Transverse colon (tissue), 4 donors: Measurements from ENCODE around the gene IL3RA. TPM values are rescaled to one million over a fixed set of nuclear protein-coding genes. Genes with fewer than 3 reads are reported as not detected.
A peak's percentile ranks its signal among the peaks of the same experiment; 100 is the strongest.

Experiments
- DNase-seq: peaks from one replicate; pipeline ENCODE4 v3.0.0-alpha.2; 2019
- H3K27ac ChIP-seq, 4 donors: fragments of 200-600 bp; sonication (generic); 2 replicates each; pipeline ENCODE4 v1.5.1; 2016 to 2018; ENCODE audit warnings: inconsistent platforms in 4 of 4
- H3K27me3 ChIP-seq: fragments of 200-600 bp; sonication (generic); 2 replicates; pipeline ENCODE4 v1.5.1; 2017; ENCODE audit warnings: inconsistent platforms
- H3K36me3 ChIP-seq, 4 donors: fragments of 200-600 bp; sonication (generic); 2 replicates each; pipeline ENCODE4 v1.5.1; 2017 to 2019; ENCODE audit warnings: inconsistent platforms in 4 of 4
- H3K4me1 ChIP-seq, 4 donors: fragments of 200-600 bp; sonication (generic); 2 replicates each; pipeline ENCODE4 v1.5.1; 2017 to 2020; ENCODE audit warnings: inconsistent platforms in 4 of 4
- H3K4me3 ChIP-seq, 4 donors: fragments of 200-600 bp; sonication (generic); 1 replicate in 1 of 4; 2 replicates in 3 of 4; pipeline versions ENCODE4 v1.5.1 to v1.6.1; 2017 to 2019; ENCODE audit warnings: inconsistent platforms in 4 of 4
- H3K9me3 ChIP-seq, 2 donors: fragments of 200-600 bp; sonication (generic); 2 replicates each; pipeline ENCODE4 v1.5.1; 2017 to 2019; ENCODE audit warnings: inconsistent platforms in 2 of 2
- EP300 ChIP-seq: sonication (generic); formaldehyde crosslinking; IDR thresholded peaks from one replicate; pipeline ENCODE4 v1.6.1; 2017; ENCODE audit warnings: antibody characterized with exemption, low read depth
- POLR2A ChIP-seq: fragments of 450-650 bp; IDR thresholded peaks from one replicate; pipeline ENCODE4 v1.6.1; 2016; ENCODE audit warnings: antibody characterized with exemption, mild to moderate bottlenecking, moderate library complexity
- POLR2AphosphoS5 ChIP-seq, 3 donors: sonication (generic); formaldehyde crosslinking; IDR thresholded peaks; one replicate each; pipeline ENCODE4 v1.6.1; 2016; ENCODE audit warnings: antibody characterized with exemption in 3 of 3
- WGBS, 2 donors: methylation state at CpG; one replicate each; pipeline ENCODE4 v1.1.5; 2018; ENCODE audit warnings: low coverage in 1 of 2; 5-methylcytosine and 5-hydroxymethylcytosine counted together
- in situ Hi-C, 4 donors: fragments of 200-750 bp; cut with MboI; loops; one replicate each; pipeline versions ENCODE4 v1.15.0 to v1.15.1; 2017; ENCODE audit warnings: low sequenced_read_pairs in 3 of 4, low pct_ligation_motif_present in 1 of 4, low pct_unique_long_range_greater_than_20kb in 1 of 4
- intact Hi-C: fragments of 100-400 bp; cut with DNase I; formaldehyde crosslinking; loops from one replicate; pipeline ENCODE4 v1.15.1; 2023; ENCODE audit warnings: low total_unique reads
- total RNA-seq, 4 donors: library from RNA; depleted of rRNA; stranded (reverse); fragments of >200 nt; gene quantifications; one replicate each; pipeline ENCODE4 v1.1.0, GENCODE V29; 2016
- TF ChIP-seq, protein P1 (sequence below), 5 experiments: fragments of 200-600 bp in 3 of 5; fragments of 450-650 bp in 2 of 5; sonication (generic) in 3 of 5; IDR thresholded peaks; 1 replicate in 2 of 5; 2 replicates in 3 of 5; pipeline ENCODE4 v1.5.1; 2016 to 2017; ENCODE audit warnings: antibody characterized with exemption in 5 of 5, inconsistent platforms in 3 of 5, mild to moderate bottlenecking in 2 of 5, moderate library complexity in 1 of 5

Gene IL3RA
- total RNA-seq, 4 donors from 2014 or later, result 3.0 to 11.1 (median 5.8) TPM

DNA sequence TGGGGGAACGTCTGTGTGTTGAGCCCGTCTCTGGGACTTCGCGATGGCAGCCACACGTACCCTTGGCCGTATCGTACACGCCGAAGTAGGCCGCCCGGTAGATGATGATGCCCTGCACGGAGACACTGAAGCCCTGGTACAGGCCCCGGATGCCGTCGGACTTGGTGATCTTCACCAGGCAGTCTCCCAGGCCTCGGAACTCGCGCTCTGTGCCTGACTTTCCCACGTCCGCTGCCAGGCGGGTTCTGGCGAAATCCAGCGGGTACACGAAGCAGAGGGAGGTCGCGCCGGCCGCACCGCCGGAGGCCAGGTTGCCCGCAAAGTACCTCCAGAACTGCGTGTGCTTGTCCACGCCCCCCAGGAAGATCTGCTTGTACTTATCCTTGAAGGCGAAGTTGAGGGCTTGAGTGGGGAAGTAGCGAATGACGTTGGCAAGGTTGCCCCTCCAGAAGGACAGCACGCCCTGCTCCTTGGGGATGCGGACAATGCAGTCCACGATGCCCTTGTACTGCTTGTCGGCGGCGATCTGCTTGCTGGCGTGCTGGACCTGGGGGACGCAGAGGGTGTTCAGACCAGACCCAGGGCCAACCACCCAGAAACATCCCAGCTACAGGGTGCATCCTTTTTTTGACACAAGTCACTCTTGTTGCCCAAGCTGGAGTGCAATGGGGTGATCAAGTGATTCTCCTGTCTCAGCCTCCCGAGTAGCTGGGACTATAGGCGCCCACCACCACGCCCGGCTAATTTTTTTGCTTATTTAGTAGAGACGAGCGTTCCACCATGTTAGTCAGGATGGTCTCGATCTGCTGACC, 52.8 kb downstream of the IL3RA start:
- TF ChIP-seq EP300, result no peak
- TF ChIP-seq POLR2AphosphoS5 (IDR thresholded peaks at IDR 0.05), result no peak
- TF ChIP-seq, protein P1, sequence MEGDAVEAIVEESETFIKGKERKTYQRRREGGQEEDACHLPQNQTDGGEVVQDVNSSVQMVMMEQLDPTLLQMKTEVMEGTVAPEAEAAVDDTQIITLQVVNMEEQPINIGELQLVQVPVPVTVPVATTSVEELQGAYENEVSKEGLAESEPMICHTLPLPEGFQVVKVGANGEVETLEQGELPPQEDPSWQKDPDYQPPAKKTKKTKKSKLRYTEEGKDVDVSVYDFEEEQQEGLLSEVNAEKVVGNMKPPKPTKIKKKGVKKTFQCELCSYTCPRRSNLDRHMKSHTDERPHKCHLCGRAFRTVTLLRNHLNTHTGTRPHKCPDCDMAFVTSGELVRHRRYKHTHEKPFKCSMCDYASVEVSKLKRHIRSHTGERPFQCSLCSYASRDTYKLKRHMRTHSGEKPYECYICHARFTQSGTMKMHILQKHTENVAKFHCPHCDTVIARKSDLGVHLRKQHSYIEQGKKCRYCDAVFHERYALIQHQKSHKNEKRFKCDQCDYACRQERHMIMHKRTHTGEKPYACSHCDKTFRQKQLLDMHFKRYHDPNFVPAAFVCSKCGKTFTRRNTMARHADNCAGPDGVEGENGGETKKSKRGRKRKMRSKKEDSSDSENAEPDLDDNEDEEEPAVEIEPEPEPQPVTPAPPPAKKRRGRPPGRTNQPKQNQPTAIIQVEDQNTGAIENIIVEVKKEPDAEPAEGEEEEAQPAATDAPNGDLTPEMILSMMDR (IDR thresholded peaks at IDR 0.05), result no peak
- no peak for TF ChIP-seq POLR2A
- Histone ChIP-seq H3K36me3 (peaks cover 1 to 55% (median 32%) of the 10 kb centered on the region in 4 donors), H3K27ac (no peak overlapping the region), H3K4me3 (no peak overlapping the region), H3K4me1 (peaks cover 10 to 43% (median 34%) of the 10 kb centered on the region in 4 donors), H3K27me3 (no peaks in the 10 kb centered on the region), H3K9me3 (no peaks in the 10 kb centered on the region)
- 93% methylated on average over 48 of the region's 51 CpGs; no CpG with 5 or more reads in 1 of the 2 donors for WGBS, 2 donors
- in situ Hi-C loops (loop anchor here in 1 of 4 donors (25.0 kb wide), 1 partner anchor 198 kb away; the partner anchor contains the start of gene AKAP17A), intact Hi-C loops (no loop called here)
- DNase-seq, result no peak

DNA sequence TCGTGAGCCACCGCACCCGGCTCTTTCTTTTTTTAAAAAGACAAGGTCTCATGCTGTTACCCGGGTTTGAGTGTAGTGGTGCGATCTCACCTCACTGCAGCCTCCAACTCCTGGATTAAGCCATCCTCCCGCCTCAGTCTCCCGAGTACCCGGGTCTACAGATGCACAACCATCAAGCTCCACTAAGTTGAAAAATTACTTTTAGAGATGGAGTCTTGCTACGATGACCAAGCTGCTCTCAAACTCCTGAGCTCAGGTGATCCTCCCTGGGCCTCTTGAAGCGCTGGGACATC, 53.4 kb downstream of the IL3RA start:
- WGBS, 2 donors, result 91% methylated on average over 10 of the region's 10 CpGs; no CpG with 5 or more reads in 1 of the 2 donors
- Histone ChIP-seq H3K4me3 (peak overlapping the region in 1 of 4 donors; percentile 95), H3K4me1 (peaks cover 10 to 43% (median 34%) of the 10 kb centered on the region in 4 donors)

DNA sequence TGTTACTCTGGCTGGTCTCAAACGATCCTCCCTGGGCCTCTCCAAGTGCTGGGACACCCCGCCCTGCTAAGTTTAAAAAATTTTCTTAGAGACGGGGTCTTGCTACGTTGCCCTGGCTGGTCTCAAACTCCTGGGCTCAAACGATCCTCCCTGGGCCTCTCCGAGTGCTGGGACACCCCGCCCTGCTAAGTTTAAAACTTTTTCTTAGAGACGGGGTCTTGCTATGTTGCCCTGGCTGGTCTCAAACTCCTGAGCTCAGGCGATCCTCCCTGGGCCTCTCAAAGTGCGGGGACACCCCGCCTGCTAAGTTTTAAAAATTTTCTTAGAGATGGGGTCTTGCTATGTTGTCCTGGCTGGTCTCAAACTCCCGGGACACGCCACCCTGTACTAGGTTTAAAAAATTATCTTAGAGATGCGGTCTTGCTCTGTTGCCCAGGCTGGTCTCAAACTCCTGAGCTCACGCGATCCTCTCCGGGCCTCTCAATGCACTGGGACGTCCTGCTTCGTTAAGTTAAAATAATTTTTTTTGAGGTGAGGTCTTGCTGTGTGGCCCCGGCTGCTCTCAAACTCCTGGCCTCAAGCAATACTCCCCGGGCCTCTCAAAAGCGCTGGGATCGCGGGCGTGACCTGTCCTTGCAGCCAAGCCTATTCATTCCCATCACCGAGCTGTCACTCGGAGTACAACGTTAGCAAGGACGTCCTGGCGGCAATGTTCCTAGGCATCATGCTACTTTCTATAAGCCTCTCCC, 54.2 kb downstream of the IL3RA start:
- DNase-seq, result peak; percentile 13
- Histone ChIP-seq H3K27me3 (no peaks in the 10 kb centered on the region), H3K4me3 (peak overlapping the region; percentile 84 to 98 (median 96)), H3K27ac (peak overlapping the region; percentile 96 to 100 (median 98)), H3K36me3 (peaks cover 1 to 45% (median 25%) of the 10 kb centered on the region in 4 donors), H3K9me3 (no peaks in the 10 kb centered on the region), H3K4me1 (peaks cover 10 to 43% (median 34%) of the 10 kb centered on the region in 4 donors)
- in situ Hi-C loops (loop anchor here in 1 of 4 donors (25.0 kb wide), 1 partner anchor 197 kb away; the partner anchor contains the start of gene AKAP17A), intact Hi-C loops (no loop called here)
- WGBS, 2 donors, result 44 to 61% methylated on average over 10 to 30 of the region's 30 CpGs
- no peak for TF ChIP-seq POLR2AphosphoS5 (IDR thresholded peaks at IDR 0.05)
- no peak for TF ChIP-seq EP300
- TF ChIP-seq, protein P1 (IDR thresholded peaks at IDR 0.05), result no peak
- TF ChIP-seq POLR2A, result no peak

More for the DNA sequence above, 53.4 kb downstream of the IL3RA start:
- intact Hi-C loops (no loop called here), in situ Hi-C loops (loop anchor here in 1 of 4 donors (25.0 kb wide), 1 partner anchor 197 kb away; the partner anchor contains the start of gene AKAP17A)
- peaks cover 1 to 53% (median 29%) of the 10 kb centered on the region in 4 donors for H3K36me3 ChIP-seq
- DNase-seq, result no peak
- no peaks in the 10 kb centered on the region for H3K9me3 ChIP-seq
- no peak overlapping the region for H3K27ac ChIP-seq
- H3K27me3 ChIP-seq, result no peaks in the 10 kb centered on the region
- TF ChIP-seq EP300, result no peak
- no peak for TF ChIP-seq POLR2A
- no peak for TF ChIP-seq POLR2AphosphoS5 (IDR thresholded peaks at IDR 0.05)
- TF ChIP-seq, protein P1 (IDR thresholded peaks at IDR 0.05), result no peak

DNA sequence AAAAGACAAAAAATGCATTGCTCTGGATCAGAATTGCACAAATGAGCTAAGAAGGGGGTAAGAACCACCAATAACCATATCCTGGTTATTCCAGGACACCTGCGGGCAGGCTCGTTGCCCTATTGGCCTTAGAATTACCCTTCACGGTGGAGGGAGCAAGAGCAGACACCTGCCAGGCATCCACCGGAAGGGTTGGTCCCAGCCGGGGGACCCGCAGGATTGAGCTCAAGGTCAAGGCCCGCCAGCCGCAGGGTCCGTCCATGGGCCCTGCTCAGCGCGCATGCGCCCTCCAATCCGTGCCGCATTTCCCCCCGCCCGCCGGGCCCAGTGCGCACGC, 54.8 kb downstream of the IL3RA start:
- no peaks in the 10 kb centered on the region for H3K27me3 ChIP-seq
- peak overlapping the region; percentile 96 to 100 (median 98) for H3K27ac ChIP-seq
- no peaks in the 10 kb centered on the region for H3K9me3 ChIP-seq
- H3K4me1 ChIP-seq, result peaks cover 10 to 43% (median 34%) of the 10 kb centered on the region in 4 donors
- H3K36me3 ChIP-seq, result peaks cover 1 to 40% (median 19%) of the 10 kb centered on the region in 4 donors
- 0% methylated on average over 4 of the region's 19 CpGs; no CpG with 5 or more reads in 1 of the 2 donors for WGBS, 2 donors
- in situ Hi-C loops (loop anchor here in 1 of 4 donors (25.0 kb wide), 1 partner anchor 196 kb away; the partner anchor contains the start of gene AKAP17A), intact Hi-C loops (no loop called here)
- no peak for DNase-seq
- TF ChIP-seq POLR2AphosphoS5 (IDR thresholded peaks at IDR 0.05) (no peak), POLR2A (no peak), EP300 (no peak)
- TF ChIP-seq, protein P1 (IDR thresholded peaks at IDR 0.05), result no peak
- H3K4me3 ChIP-seq, result peak overlapping the region; percentile 84 to 98 (median 96)
